Loucy (cell line): ENCODE results near the gene PPP1R26.

Source experiments
- CTCF ChIP-seq: fragments of 200-600 bp; sonication (generic); conservative IDR thresholded peaks from 2 replicates; pipeline ENCODE4 v1.5.1; 2014; ENCODE audit warnings: mild to moderate bottlenecking, antibody characterized with exemption, low read length
- EZH2phosphoT487 ChIP-seq: fragments of 200-600 bp; IDR thresholded peaks from 2 replicates; pipeline ENCODE4 v1.6.1; 2018; ENCODE audit warnings: antibody characterized with exemption, mild to moderate bottlenecking, moderate library complexity, borderline replicate concordance

- TF ChIP-seq CTCF, result peak; percentile 78
- no peak for TF ChIP-seq EZH2phosphoT487
Measured at GRCh38 chr9:135504262-135505243, 25.0 kb downstream of the PPP1R26 start.
